ENCODE results near the gene FAM193B.
A peak's percentile ranks its signal among the peaks of the same experiment; 100 is the strongest.

Gene FAM193B

GRCh38 chr5:177512736-177513380 is 41.5 kb downstream of the FAM193B start:
- DNase-seq: no peak

- no peak for DNase-seq
Measured at GRCh38 chr5:177511796-177512675, 42.3 kb downstream of the FAM193B start.

GRCh38 chr5:177511181-177511580 is 43.2 kb downstream of the FAM193B start:
- no peak for DNase-seq

GRCh38 chr5:177510567-177511053 is 43.8 kb downstream of the FAM193B start:
- no peak for DNase-seq

- no peak for DNase-seq
Measured at GRCh38 chr5:177509991-177510566, 44.3 kb downstream of the FAM193B start.

GRCh38 chr5:177509381-177509951 is 44.9 kb downstream of the FAM193B start, which contains the start of gene DOK3:
Gene DOK3 (minus strand): TSS chr5:177509826. CDS start chr5:177509540, 286 bp downstream.
- no peak for DNase-seq

- DNase-seq: no peak
Measured at GRCh38 chr5:177508837-177509236, 45.5 kb downstream of the FAM193B start.

DNA sequence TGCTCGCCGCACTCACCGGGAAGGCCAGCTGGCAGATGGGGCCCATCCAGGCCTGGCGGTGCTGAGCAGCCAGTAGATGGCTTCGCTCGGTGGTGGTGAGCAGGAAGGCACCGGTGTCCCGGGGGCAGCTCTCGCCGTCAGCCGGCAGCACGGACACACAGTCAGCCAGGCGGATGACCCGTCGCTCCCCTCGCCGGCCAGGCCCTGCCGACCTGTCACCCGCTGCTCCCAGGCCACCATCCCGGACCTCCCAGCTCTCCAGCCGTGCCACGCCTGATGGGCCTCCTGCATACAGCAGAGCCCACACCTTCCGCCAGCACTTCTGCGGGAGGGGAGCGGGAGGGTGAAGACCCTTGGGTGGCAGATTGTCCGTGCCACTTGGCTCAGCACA is 46.1 kb downstream of the FAM193B start:
- no peak for DNase-seq

GRCh38 chr5:177507596-177508220 is 46.7 kb downstream of the FAM193B start:
- DNase-seq: no peak

- DNase-seq: peak; percentile 7
Measured at GRCh38 chr5:177507165-177507564, 47.2 kb downstream of the FAM193B start.

GRCh38 chr5:177505075-177505474 is 49.3 kb downstream of the FAM193B start:
- DNase-seq: no peak

DNA sequence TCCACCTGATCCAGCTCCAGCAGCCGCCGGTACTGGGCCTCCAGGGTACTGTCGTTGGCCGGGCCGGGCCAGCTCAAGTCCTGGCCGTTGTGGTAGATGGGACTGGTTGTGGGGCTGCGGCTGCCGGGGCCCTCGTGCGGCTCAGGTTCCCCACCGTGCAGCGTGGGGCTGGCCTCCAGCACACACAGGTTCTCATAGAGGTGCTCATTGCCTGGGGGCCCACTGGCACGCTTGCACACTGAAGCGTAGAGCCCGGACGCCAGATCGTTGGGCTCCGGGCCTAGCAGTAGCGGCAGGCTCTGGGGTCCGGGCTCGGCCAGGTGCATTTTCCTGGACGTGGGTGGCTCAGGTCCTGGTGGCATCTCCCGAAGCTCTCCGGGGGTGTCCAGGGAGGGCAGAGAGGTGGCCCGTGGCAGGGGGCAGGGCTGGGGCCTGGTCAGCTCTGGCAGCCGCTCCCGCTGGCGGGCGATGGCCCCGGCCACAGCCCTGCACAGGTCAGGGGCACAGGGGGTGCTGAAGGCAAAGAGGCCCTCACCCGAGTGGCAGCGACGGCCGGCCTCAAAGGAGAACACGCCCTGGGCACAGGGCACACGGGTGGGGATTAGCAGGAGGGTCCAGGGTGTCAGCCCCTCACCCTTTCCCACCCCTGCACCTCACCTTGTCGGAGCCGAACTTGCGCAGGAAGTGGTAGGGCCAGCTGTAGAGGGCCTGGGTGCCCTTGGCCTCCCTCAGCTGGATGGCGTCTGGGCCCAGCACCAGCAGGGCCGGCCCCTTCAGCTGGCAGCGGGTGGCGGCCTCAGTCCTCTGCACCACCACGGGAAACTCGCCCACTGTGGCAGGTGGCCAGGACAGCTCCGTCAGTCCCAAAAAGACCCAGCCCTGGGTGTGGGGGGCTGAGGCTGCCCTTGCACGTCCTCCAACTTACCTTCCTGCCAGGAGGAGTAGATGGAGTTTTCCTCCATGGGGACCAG is 50.0 kb downstream of the FAM193B start:
- DNase-seq: no peak

DNA sequence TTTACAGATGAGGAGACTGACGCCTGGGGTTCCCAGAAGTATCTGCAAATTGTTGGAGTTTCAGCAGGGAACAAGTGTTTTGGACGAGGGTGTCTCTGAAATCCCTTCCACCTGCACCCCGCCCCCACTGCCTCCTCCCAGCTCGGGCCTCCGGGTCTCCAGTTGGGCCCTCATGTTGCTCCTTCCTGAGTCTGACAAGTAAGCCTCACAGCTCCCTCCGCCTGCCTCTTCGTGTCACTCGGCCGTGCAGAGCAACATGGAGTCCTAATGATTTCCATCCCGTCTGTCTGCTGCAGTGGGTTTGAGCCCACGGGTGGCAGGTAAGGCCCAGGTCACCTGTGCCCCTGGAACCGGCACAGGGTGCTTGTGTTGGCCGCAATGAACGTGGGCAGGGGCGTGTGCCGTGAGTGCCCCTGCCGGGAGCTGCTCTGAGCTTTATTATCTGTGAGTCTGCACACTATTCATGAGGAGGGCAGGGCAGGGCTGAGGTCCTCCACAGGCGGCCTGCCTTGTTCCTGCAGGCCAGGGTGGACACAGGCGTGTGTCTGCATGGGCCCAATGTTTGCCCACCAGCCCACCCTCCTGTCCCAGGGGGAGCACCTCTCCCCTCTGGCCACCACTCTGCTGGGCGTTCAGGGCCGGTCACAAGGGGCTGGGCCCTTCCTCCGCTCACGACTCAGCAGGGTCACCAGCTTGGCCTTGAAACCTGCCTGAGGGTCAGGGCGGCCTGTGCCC is 50.8 kb downstream of the FAM193B start:
- DNase-seq: no peak

DNA sequence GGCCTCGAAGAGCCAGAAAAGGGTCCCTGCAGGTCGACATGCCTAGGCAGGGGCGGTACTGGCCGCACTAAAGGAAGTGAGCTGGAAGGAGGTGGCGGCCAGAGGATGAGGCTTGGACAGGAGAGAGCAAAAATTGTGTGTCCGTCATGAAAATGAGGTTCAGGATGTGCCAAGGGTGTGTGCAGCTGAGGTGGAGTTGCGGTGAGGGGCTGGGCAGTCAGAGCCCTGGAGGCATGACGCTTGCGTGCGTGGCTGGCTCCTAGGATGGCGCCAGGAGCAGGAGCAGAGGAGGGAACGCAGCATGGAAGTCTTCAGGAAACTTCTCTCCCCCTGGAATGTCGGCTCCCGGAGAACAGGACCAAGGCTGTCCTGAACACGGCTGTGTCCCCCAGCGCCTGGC is 51.5 kb downstream of the FAM193B start:
- DNase-seq: no peak

GRCh38 chr5:177501874-177502678 is 52.3 kb downstream of the FAM193B start:
- DNase-seq: no peak

DNA sequence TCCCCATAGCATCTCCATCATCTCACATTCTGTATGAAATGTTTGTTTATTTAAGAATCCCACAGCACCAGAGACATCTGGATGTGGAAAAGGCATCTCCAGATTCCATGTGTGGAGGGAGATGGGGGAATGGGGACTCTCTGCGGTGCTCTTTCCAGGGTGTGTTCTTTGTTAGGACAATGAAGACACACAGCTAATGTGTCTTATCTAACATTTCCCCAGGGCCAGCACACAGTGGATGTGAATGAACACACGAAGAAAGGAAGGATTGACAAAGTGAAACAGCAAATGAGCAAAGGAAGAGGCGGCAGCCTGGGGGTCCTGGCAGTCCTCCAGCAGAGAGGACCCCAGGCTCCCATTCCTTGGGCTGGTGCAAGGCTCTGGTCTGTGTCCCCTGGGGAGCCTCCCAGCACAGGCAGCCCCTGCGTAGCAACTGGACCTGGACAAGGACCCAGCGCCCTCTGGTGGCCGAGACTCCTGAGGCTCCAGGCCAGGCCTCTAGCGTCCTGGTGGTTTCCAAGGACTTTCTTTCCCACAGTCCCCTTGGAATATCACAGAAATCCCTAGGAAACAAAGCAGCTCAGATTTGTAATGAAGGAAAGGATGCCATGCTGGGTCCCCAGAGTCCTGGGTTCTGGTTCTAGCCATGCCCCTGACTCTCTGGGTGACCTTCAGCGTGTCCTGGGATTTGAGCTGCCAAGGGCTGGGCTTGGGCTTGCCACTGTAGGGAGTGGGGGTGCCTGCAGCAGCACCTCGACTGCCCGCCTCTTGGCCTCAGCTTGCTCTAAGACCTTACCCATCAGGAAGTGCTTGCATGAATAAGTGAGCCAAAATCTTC is 53.5 kb downstream of the FAM193B start:
- DNase-seq: peak; percentile 80

- no peak for DNase-seq
Measured at GRCh38 chr5:177499842-177500241, 54.5 kb downstream of the FAM193B start.

GRCh38 chr5:177498013-177498787 is 56.2 kb downstream of the FAM193B start:
- peak; percentile 7 for DNase-seq

All from fibroblast of skin of right biceps (primary cell).